H9 (cell line): ENCODE data around the gene HACL1. TPM values are rescaled to one million over a fixed set of nuclear protein-coding genes. Genes with fewer than 3 reads are reported as not detected.

Experiments
- DNase-seq: peaks from one replicate; pipeline ENCODE4 v3.0.0-alpha.2; 2017
- H2AFZ ChIP-seq: one replicate; pipeline ENCODE4 v1.6.1; 2013; ENCODE audit warnings: mild to moderate bottlenecking, low read length, control low read depth, moderate library complexity
- H2AK5ac ChIP-seq: 2 replicates; pipeline ENCODE4 v1.6.1; 2013; ENCODE audit warnings: low read length, control low read depth, mixed read lengths; ENCODE audit not compliant: insufficient read length
- H2BK120ac ChIP-seq: one replicate; pipeline ENCODE4 v1.6.1; 2013; ENCODE audit warnings: low read depth, mild to moderate bottlenecking, low read length, control low read depth, inconsistent platforms; ENCODE audit not compliant: poor library complexity, severe bottlenecking
- H2BK12ac ChIP-seq: 2 replicates; pipeline ENCODE4 v1.6.1; 2013; ENCODE audit warnings: low read length, control low read depth, mixed read lengths, low read depth; ENCODE audit not compliant: insufficient read length
- H2BK15ac ChIP-seq: 2 replicates; pipeline ENCODE4 v1.6.1; 2013; ENCODE audit warnings: low read depth, low read length, control low read depth
- H2BK20ac ChIP-seq: one replicate; pipeline ENCODE4 v1.6.1; 2013; ENCODE audit warnings: low read depth, mild to moderate bottlenecking, low read length, control low read depth, inconsistent platforms; ENCODE audit not compliant: poor library complexity, severe bottlenecking
- H2BK5ac ChIP-seq: 2 replicates; pipeline ENCODE4 v1.6.1; 2013; ENCODE audit warnings: low read length, control low read depth, mixed read lengths; ENCODE audit not compliant: insufficient read length
- H3K14ac ChIP-seq: 2 replicates; pipeline ENCODE4 v1.6.1; 2013; ENCODE audit warnings: low read length, control low read depth; ENCODE audit not compliant: insufficient read depth
- H3K18ac ChIP-seq: 2 replicates; pipeline ENCODE4 v1.6.1; 2013; ENCODE audit warnings: low read depth, mild to moderate bottlenecking, mixed read lengths, low read length, control low read depth; ENCODE audit not compliant: insufficient read length
- H3K23ac ChIP-seq: 2 replicates; pipeline ENCODE4 v1.6.1; 2013; ENCODE audit warnings: low read length, control low read depth, mixed read lengths, low read depth; ENCODE audit not compliant: insufficient read length
- H3K23me2 ChIP-seq: 2 replicates; pipeline ENCODE4 v1.6.1; 2013; ENCODE audit warnings: low read depth, mild to moderate bottlenecking, mixed read lengths, low read length, control low read depth; ENCODE audit not compliant: insufficient read length, poor library complexity, severe bottlenecking
- H3K27ac ChIP-seq: 2 replicates; pipeline ENCODE4 v1.5.1; 2013; ENCODE audit warnings: low read length, control low read depth, mixed read lengths, low read depth; ENCODE audit not compliant: insufficient read length
- H3K27me3 ChIP-seq: 2 replicates; pipeline ENCODE4 v1.6.1; 2013; ENCODE audit warnings: low read length, control low read depth, inconsistent platforms; ENCODE audit not compliant: insufficient read depth
- H3K4ac ChIP-seq: 2 replicates; pipeline ENCODE4 v1.6.1; 2013; ENCODE audit warnings: low read depth, mild to moderate bottlenecking, control low read depth, inconsistent platforms, low read length, moderate library complexity
- H3K4me1 ChIP-seq: 2 replicates; pipeline ENCODE4 v1.6.1; 2013; ENCODE audit warnings: low read length, control low read depth, inconsistent platforms; ENCODE audit not compliant: insufficient read depth
- H3K4me2 ChIP-seq: 2 replicates; pipeline ENCODE4 v1.6.1; 2013; ENCODE audit warnings: low read length, control low read depth, mixed read lengths; ENCODE audit not compliant: insufficient read length, insufficient read depth
- H3K56ac ChIP-seq: 2 replicates; pipeline ENCODE4 v1.6.1; 2013; ENCODE audit warnings: low read depth, mild to moderate bottlenecking, mixed read lengths, low read length, control low read depth; ENCODE audit not compliant: insufficient read length
- H3K79me1 ChIP-seq: 2 replicates; pipeline ENCODE4 v1.6.1; 2013; ENCODE audit warnings: low read depth, mild to moderate bottlenecking, moderate library complexity, low read length, control low read depth, inconsistent platforms; ENCODE audit not compliant: insufficient read depth, poor library complexity, severe bottlenecking
- H3K79me2 ChIP-seq: 2 replicates; pipeline ENCODE4 v1.6.1; 2013; ENCODE audit warnings: low read length, control low read depth, inconsistent platforms; ENCODE audit not compliant: insufficient read depth
- H3K9ac ChIP-seq: 2 replicates; pipeline ENCODE4 v1.6.1; 2013; ENCODE audit warnings: low read length, control low read depth, mixed read lengths; ENCODE audit not compliant: insufficient read length; ENCODE audit errors: extremely low read depth
- H3K9me3 ChIP-seq: one replicate; pipeline ENCODE4 v1.6.1; 2013; ENCODE audit warnings: low read depth, low read length, inconsistent platforms; ENCODE audit not compliant: control insufficient read depth
- H3T11ph ChIP-seq: one replicate; pipeline ENCODE4 v1.6.1; 2013; ENCODE audit warnings: mild to moderate bottlenecking, low read length, control low read depth, inconsistent platforms
- H4K20me1 ChIP-seq: one replicate; pipeline ENCODE4 v1.6.1; 2013; ENCODE audit not compliant: control insufficient read depth, insufficient read length, insufficient read depth
- H4K5ac ChIP-seq: 2 replicates; pipeline ENCODE4 v1.6.1; 2013; ENCODE audit warnings: low read depth, mild to moderate bottlenecking, mixed read lengths, low read length, control low read depth; ENCODE audit not compliant: insufficient read length
- H4K8ac ChIP-seq: replicated peaks from 2 replicates; pipeline ENCODE4 v1.6.1; 2013; ENCODE audit warnings: low read length, control low read depth, mixed read lengths, low read depth; ENCODE audit not compliant: insufficient read length
- H4K91ac ChIP-seq: 2 replicates; pipeline ENCODE4 v1.6.1; 2013; ENCODE audit warnings: low read depth, mild to moderate bottlenecking, moderate library complexity, mixed read lengths, low read length, control low read depth; ENCODE audit not compliant: insufficient read length
- H3K27ac Mint-ChIP-seq, 3 experiments: 2 replicates in 2 of 3; 3 replicates in 1 of 3; pipeline ENCODE4 v1.8.0; 2020 to 2021; ENCODE audit warnings: mixed read lengths in 3 of 3, mild to moderate bottlenecking in 1 of 3, moderate library complexity in 1 of 3
- H3K27me3 Mint-ChIP-seq: 2 replicates; pipeline ENCODE4 v1.8.0; 2021; ENCODE audit warnings: low read depth, mild to moderate bottlenecking, moderate library complexity, mixed read lengths
- H3K36me3 Mint-ChIP-seq, 3 experiments: 2 replicates in 2 of 3; 3 replicates in 1 of 3; pipeline ENCODE4 v1.8.0; 2020 to 2021; ENCODE audit warnings: low read depth in 3 of 3, mixed read lengths in 3 of 3; ENCODE audit not compliant: insufficient read depth in 1 of 3
- H3K4me1 Mint-ChIP-seq, 2 experiments: 2 replicates each; pipeline ENCODE4 v1.8.0; 2020; ENCODE audit warnings: mixed read lengths in 2 of 2
- H3K4me3 Mint-ChIP-seq, 2 experiments: 2 replicates in 1 of 2; 3 replicates in 1 of 2; pipeline ENCODE4 v1.8.0; 2020 to 2021; ENCODE audit warnings: mild to moderate bottlenecking in 2 of 2, mixed read lengths in 2 of 2, moderate library complexity in 1 of 2
- H3K9me3 Mint-ChIP-seq, 2 experiments: 2 replicates in 1 of 2; 3 replicates in 1 of 2; pipeline ENCODE4 v1.8.0; 2020; ENCODE audit warnings: mild to moderate bottlenecking in 2 of 2, mixed read lengths in 2 of 2, moderate library complexity in 1 of 2
- WGBS: extraction: QIAGEN DNeasy Blood & Tissue Kit; methylation state at CpG from one replicate; pipeline ENCODE4 v1.1.7; 2013; ENCODE audit warnings: missing lambda C conversion rate, low lambda C conversion rate, mixed read lengths; ENCODE audit not compliant: insufficient read length; ENCODE audit errors: extremely low coverage; 5-methylcytosine and 5-hydroxymethylcytosine counted together
- total RNA-seq: library from RNA; stranded (reverse); gene quantifications from 2 replicates; pipeline ENCODE4 v1.2.1, GENCODE V29; 2021
- TF ChIP-seq, protein P1 (sequence below): fragments of 200-600 bp; sonication (generic); conservative IDR thresholded peaks from 3 replicates; pipeline ENCODE4 v1.8.0; 2021; ENCODE audit warnings: antibody characterized with exemption, mild to moderate bottlenecking

HACL1 gene
- total RNA-seq, 1 experiment from 2014 or later = 52.6 TPM

DNA sequence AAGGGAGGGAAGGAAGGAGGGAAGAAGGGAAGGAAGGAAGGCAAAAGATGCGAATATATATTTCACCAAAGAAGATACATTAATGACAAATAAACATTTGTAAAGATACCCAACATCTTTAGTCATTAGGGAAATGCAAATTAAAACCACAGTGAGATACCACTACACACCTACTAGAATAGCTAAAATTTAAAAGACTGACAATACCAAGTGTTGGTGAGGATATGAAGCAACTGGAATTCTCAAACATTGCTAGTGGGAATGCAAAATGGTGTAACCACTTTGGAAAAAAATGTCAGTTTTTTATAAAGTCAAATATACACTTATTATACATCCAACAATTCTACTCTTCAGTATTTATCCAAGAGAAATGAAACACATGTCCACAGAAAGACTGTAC is 75.6 kb downstream of the HACL1 start:
- Histone ChIP-seq H3K23ac (no peak overlapping the region), H3K79me1 (no peaks in the 10 kb centered on the region), H4K91ac (no peak overlapping the region), H2BK5ac (no peak overlapping the region), H3K4me1 (peaks cover 8% of the 10 kb centered on the region; the same call in 1 of the 2 replicates), H4K5ac (no peak overlapping the region), H4K8ac (no peak overlapping the region), H2AK5ac (no peak overlapping the region), H3K79me2 (no peaks in the 10 kb centered on the region), H3K4me2 (no peak overlapping the region), H2BK20ac (no peak overlapping the region), H3K14ac (no peak overlapping the region), H3T11ph (no peak overlapping the region), H2AFZ (no peak overlapping the region), H3K4ac (no peak overlapping the region), H3K18ac (no peak overlapping the region), H3K9ac (no peak overlapping the region), H4K20me1 (no peaks in the 10 kb centered on the region), H3K27me3 (peaks cover 2% of the 10 kb centered on the region; the same call in 1 of the 2 replicates), H2BK12ac (no peak overlapping the region), H3K56ac (no peak overlapping the region), H3K27ac (no peak overlapping the region), H3K9me3 (no peaks in the 10 kb centered on the region), H2BK120ac (no peak overlapping the region), H3K23me2 (no peaks in the 10 kb centered on the region), H2BK15ac (no peak overlapping the region)
- peaks cover 23 to 29% of the 10 kb centered on the region in 2 experiments for H3K4me1 Mint-ChIP-seq
- no peak overlapping the region for H3K27ac Mint-ChIP-seq
- WGBS = no CpG with 5 or more reads among the region's 1 CpG
- H3K4me3 Mint-ChIP-seq = no peak overlapping the region
- peaks cover 40% of the 10 kb centered on the region for H3K27me3 Mint-ChIP-seq
- DNase-seq = no peak
- TF ChIP-seq, protein P1, sequence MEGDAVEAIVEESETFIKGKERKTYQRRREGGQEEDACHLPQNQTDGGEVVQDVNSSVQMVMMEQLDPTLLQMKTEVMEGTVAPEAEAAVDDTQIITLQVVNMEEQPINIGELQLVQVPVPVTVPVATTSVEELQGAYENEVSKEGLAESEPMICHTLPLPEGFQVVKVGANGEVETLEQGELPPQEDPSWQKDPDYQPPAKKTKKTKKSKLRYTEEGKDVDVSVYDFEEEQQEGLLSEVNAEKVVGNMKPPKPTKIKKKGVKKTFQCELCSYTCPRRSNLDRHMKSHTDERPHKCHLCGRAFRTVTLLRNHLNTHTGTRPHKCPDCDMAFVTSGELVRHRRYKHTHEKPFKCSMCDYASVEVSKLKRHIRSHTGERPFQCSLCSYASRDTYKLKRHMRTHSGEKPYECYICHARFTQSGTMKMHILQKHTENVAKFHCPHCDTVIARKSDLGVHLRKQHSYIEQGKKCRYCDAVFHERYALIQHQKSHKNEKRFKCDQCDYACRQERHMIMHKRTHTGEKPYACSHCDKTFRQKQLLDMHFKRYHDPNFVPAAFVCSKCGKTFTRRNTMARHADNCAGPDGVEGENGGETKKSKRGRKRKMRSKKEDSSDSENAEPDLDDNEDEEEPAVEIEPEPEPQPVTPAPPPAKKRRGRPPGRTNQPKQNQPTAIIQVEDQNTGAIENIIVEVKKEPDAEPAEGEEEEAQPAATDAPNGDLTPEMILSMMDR = no peak
- no peaks in the 10 kb centered on the region for H3K9me3 Mint-ChIP-seq
- no peaks in the 10 kb centered on the region for H3K36me3 Mint-ChIP-seq
